SJCRH30 (cell line): ENCODE data around the gene EDAR. TPM values are rescaled to one million over a fixed set of nuclear protein-coding genes. Genes with fewer than 3 reads are reported as not detected.

Source experiments
- DNase-seq, 2 experiments: peaks; one replicate each; pipeline ENCODE4 v3.0.0-alpha.2; 2015 to 2020
- H3K27ac ChIP-seq: fragments of 250-450 bp; sonication (Bioruptor Pico); 2 replicates; pipeline ENCODE4 v1.5.1; 2020; ENCODE audit warnings: mild to moderate bottlenecking, moderate library complexity
- H3K27me3 ChIP-seq: fragments of 250-450 bp; sonication (Bioruptor Pico); 2 replicates; pipeline ENCODE4 v1.5.1; 2020; ENCODE audit warnings: mild to moderate bottlenecking, moderate library complexity
- H3K36me3 ChIP-seq: fragments of 250-450 bp; sonication (Bioruptor Pico); 2 replicates; pipeline ENCODE4 v1.5.1; 2020; ENCODE audit warnings: mild to moderate bottlenecking, moderate library complexity
- H3K4me1 ChIP-seq: fragments of 250-450 bp; sonication (Bioruptor Pico); 2 replicates; pipeline ENCODE4 v1.5.1; 2020; ENCODE audit warnings: mild to moderate bottlenecking, moderate library complexity
- H3K4me3 ChIP-seq: fragments of 250-450 bp; sonication (Bioruptor Pico); 2 replicates; pipeline ENCODE4 v1.5.1; 2020; ENCODE audit warnings: mild to moderate bottlenecking, moderate library complexity
- H3K9me3 ChIP-seq: fragments of 250-450 bp; sonication (Bioruptor Pico); replicated peaks from 2 replicates; pipeline ENCODE4 v1.5.1; 2020; ENCODE audit warnings: mild to moderate bottlenecking, moderate library complexity
- total RNA-seq: library from RNA; depleted of rRNA; stranded (reverse); fragments of >200 nt; shearing (Covaris generic); gene quantifications from 2 replicates; pipeline ENCODE4 v1.2.3, GENCODE V29; 2014

The EDAR gene
- total RNA-seq, 1 experiment from 2014 or later: not detected

DNA sequence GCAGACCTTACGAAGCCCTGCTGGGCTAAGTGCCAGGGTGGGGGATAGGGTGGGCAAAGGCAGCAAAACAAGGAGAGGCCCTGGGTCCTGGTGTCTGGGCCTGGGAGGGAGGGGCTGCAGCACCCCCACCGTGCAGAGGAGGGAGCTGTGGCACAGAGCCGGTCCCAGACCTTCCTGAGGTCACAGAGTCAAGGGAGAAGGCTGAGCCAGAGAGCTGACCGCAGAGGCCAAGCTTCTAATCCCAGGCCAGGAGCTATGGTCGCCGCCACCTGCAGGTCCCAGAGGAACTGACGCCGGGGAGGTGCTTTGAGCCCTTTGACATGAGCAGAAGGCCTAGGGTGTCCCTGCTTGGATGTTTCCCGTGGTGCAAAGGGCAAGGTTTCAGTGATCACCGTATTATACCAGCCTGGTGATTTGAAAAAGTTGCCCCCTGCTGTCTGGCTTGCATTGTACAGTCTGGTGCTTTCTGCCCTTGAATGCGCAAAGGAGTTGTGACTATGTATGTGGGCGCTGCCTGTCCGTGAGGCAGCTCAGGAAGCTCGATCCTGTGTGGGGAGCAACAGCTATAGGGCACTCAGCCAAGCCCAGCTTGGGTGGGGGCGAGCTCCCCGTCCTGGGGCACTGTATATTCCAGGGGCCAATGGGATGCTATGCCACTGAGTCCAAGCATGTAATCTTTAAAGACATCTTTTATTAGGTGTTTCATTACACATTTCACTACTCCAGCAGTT lies 44.3 kb downstream of the EDAR start:
- Histone ChIP-seq H3K27ac (no peak overlapping the region), H3K9me3 (peaks cover 13% of the 10 kb centered on the region), H3K4me3 (no peak overlapping the region), H3K27me3 (no peaks in the 10 kb centered on the region), H3K36me3 (no peaks in the 10 kb centered on the region), H3K4me1 (no peaks in the 10 kb centered on the region)
- DNase-seq: no peak

DNA sequence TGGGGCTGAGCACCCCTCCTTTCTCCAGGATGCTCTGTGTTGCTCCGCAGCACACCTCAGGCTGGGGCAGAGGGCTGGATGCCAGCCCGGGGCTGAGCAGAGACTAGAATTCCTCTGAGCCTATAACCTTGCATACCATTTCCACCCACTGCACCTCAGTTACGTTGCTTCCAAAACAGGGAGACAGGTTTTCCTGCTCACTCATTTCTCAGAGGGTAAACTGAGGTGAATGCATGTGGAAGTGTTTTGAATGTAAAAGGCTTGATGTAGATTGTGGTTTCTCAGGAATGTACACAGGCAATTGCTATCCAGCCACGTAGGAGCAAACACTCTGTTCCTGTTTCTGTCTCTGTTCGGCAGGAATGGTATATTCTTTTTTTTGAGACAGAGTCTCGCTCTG lies 45.3 kb downstream of the EDAR start:
- H3K9me3 ChIP-seq: peaks cover 13% of the 10 kb centered on the region
- H3K4me1 ChIP-seq: no peaks in the 10 kb centered on the region
- no peak overlapping the region for H3K27ac ChIP-seq
- no peak overlapping the region for H3K4me3 ChIP-seq
- no peaks in the 10 kb centered on the region for H3K36me3 ChIP-seq
- H3K27me3 ChIP-seq: no peaks in the 10 kb centered on the region
- no peak for DNase-seq

DNA sequence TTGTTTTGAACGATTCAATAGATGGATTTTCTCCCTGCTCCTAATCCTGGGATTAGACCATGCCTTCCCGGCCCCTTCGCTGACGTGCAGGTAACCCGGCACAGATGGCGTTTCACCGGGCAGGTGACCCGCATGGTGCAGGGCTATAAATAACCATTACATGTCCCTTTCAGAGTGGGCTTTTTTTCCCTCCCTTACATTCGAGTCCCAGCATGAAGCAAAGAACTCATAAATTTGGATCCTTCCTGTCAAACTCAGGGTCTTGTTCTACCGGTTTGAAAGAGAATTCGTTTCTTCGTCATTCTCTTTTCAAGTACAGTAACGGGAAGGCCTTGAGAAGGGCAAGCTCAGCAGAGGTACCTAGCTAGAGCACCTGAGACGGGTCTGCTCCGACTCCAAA lies 46.1 kb downstream of the EDAR start:
- Histone ChIP-seq H3K9me3 (peaks cover 11% of the 10 kb centered on the region), H3K36me3 (no peaks in the 10 kb centered on the region), H3K27ac (no peak overlapping the region), H3K4me1 (no peaks in the 10 kb centered on the region), H3K27me3 (no peaks in the 10 kb centered on the region), H3K4me3 (no peak overlapping the region)
- DNase-seq: no peak

DNA sequence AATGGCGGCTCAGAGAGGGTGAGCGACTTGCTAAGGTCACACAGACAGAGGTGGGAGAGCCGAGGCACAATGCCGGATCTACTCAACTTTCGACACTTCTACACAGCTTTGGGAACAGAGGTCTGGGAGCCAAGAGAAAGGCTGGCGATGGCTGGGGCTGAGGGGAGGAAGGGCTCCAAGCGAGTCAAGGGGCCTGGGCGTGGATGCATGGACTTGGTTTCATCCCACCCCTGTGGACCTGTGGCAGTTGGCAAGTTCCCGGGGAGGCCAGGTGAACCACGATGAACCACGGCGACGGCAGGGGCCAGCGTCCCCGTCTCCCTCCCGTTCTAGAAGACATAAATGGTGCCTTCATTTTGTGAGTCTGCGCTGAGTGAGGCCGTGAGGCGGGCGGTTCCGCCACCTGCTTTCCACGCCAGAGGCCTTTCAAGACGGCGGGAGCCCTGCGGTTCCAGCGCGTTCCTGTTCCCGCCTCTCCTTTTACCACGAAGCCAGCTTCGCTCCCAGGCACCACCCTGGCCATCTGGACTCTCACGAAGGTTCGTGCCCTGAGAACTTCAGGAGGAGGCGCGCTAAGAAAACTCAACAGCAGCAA lies 46.7 kb downstream of the EDAR start:
- Histone ChIP-seq H3K27me3 (no peaks in the 10 kb centered on the region), H3K27ac (no peak overlapping the region), H3K36me3 (no peaks in the 10 kb centered on the region), H3K4me1 (no peaks in the 10 kb centered on the region), H3K9me3 (peaks cover 10% of the 10 kb centered on the region), H3K4me3 (no peak overlapping the region)
- no peak for DNase-seq

GRCh38 chr2:108941767-108942166 lies 47.3 kb downstream of the EDAR start:
- Histone ChIP-seq H3K4me3 (no peak overlapping the region), H3K27ac (no peak overlapping the region), H3K27me3 (no peaks in the 10 kb centered on the region), H3K9me3 (peaks cover 8% of the 10 kb centered on the region), H3K4me1 (no peaks in the 10 kb centered on the region), H3K36me3 (no peaks in the 10 kb centered on the region)
- no peak for DNase-seq

GRCh38 chr2:108941161-108941665 lies 47.8 kb downstream of the EDAR start:
- Histone ChIP-seq H3K4me3 (no peak overlapping the region), H3K27ac (no peak overlapping the region), H3K4me1 (no peaks in the 10 kb centered on the region), H3K27me3 (no peaks in the 10 kb centered on the region), H3K9me3 (peaks cover 4% of the 10 kb centered on the region), H3K36me3 (no peaks in the 10 kb centered on the region)
- no peak for DNase-seq

GRCh38 chr2:108940156-108940555 lies 48.9 kb downstream of the EDAR start:
- Histone ChIP-seq H3K4me3 (no peak overlapping the region), H3K4me1 (no peaks in the 10 kb centered on the region), H3K36me3 (no peaks in the 10 kb centered on the region), H3K9me3 (no peaks in the 10 kb centered on the region), H3K27ac (no peak overlapping the region), H3K27me3 (no peaks in the 10 kb centered on the region)
- no peak for DNase-seq

DNA sequence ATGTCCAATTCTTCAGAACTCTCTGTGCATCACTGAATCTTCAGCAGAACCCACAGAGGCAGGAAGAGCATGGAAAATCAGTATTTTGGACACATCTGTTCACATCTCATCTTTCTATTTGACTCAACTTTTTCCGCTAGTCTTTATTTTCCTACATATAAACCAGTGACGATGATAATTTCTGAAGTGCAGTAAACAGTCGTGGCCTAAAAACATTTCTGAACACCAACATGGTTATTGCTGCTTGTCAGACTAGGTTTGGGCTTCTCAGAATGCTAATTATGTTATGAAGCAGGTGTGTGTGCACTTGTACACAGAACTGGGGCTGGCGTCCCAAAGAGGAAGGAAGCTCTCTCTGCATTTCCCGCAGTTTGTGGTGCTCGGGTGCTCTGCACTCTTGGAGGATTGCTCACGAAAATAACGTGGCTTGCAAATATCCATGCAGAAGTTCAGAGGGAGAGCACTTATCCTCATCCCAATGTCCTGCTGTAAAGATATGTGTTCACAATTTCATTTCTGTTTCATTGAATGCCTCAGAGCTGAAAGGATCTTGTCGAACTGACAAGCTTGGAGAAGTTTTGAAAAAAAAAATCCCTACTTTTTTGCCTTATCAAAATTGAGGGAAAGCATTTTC lies 50.8 kb downstream of the EDAR start:
- Histone ChIP-seq H3K4me3 (no peak overlapping the region), H3K36me3 (no peaks in the 10 kb centered on the region), H3K9me3 (no peaks in the 10 kb centered on the region), H3K4me1 (peaks cover 6% of the 10 kb centered on the region), H3K27ac (no peak overlapping the region), H3K27me3 (no peaks in the 10 kb centered on the region)
- no peak for DNase-seq

GRCh38 chr2:108937367-108938017 lies 51.5 kb downstream of the EDAR start:
- DNase-seq: no peak
- no peak overlapping the region for H3K4me3 ChIP-seq
- H3K27ac ChIP-seq: no peak overlapping the region
- no peaks in the 10 kb centered on the region for H3K9me3 ChIP-seq
- H3K27me3 ChIP-seq: no peaks in the 10 kb centered on the region
- no peaks in the 10 kb centered on the region for H3K36me3 ChIP-seq
- peaks cover 13% of the 10 kb centered on the region for H3K4me1 ChIP-seq

DNA sequence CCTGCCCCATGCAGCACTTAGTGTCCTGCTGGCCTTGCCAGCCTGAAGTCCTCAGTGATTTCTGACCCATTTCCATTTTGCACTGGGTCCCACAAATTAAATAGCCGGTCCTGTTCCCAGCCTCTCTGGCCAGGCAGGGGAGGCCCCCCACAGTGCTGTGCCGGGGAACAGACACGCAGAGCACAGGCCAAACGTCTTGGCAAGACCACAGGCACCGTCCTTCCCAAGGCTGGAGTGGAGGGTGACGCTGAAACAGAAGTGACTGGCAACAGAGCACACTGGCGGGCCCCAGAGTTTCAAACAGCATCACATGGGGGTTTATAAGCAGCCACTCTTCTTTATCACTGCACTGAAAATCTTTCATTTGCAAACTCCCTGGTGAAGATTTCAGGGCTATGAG lies 52.2 kb downstream of the EDAR start:
- H3K27ac ChIP-seq: no peak overlapping the region
- H3K9me3 ChIP-seq: no peaks in the 10 kb centered on the region
- no peaks in the 10 kb centered on the region for H3K27me3 ChIP-seq

GRCh38 chr2:108936076-108936864 lies 52.8 kb downstream of the EDAR start:
- DNase-seq: no peak
- no peaks in the 10 kb centered on the region for H3K27me3 ChIP-seq
- no peak overlapping the region for H3K27ac ChIP-seq
- H3K4me3 ChIP-seq: no peak overlapping the region
- no peaks in the 10 kb centered on the region for H3K36me3 ChIP-seq
- peaks cover 19% of the 10 kb centered on the region for H3K4me1 ChIP-seq
- H3K9me3 ChIP-seq: no peaks in the 10 kb centered on the region

More for the DNA sequence above, 52.2 kb downstream of the EDAR start:
- Histone ChIP-seq H3K4me3 (no peak overlapping the region), H3K4me1 (peaks cover 17% of the 10 kb centered on the region), H3K36me3 (no peaks in the 10 kb centered on the region)
- no peak for DNase-seq

DNA sequence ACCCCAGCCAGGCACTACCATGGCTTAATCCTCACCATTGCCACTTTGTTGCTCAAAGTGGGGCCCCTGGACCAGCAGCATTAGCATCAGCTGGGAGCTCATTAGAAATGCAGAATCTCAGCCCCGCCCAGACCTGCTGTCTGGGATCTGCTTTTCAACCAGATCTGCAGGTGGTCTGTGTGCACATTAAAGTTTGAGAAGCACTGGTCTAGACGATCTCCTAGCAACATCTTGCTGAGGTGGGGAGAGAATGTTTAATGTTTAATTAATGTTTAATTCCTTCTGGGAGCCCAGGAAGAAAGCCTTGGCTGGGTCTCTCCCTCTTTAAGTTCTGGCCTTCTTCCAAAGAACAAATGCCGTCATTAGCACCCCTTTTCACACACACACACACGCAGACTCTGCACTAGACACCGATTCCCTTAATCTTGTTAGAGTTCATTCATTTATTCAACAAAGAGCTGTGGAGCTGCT lies 53.7 kb downstream of the EDAR start:
- Histone ChIP-seq H3K4me1 (peaks cover 19% of the 10 kb centered on the region), H3K4me3 (no peak overlapping the region), H3K27me3 (no peaks in the 10 kb centered on the region), H3K9me3 (no peaks in the 10 kb centered on the region), H3K36me3 (no peaks in the 10 kb centered on the region), H3K27ac (no peak overlapping the region)
- DNase-seq: no peak

DNA sequence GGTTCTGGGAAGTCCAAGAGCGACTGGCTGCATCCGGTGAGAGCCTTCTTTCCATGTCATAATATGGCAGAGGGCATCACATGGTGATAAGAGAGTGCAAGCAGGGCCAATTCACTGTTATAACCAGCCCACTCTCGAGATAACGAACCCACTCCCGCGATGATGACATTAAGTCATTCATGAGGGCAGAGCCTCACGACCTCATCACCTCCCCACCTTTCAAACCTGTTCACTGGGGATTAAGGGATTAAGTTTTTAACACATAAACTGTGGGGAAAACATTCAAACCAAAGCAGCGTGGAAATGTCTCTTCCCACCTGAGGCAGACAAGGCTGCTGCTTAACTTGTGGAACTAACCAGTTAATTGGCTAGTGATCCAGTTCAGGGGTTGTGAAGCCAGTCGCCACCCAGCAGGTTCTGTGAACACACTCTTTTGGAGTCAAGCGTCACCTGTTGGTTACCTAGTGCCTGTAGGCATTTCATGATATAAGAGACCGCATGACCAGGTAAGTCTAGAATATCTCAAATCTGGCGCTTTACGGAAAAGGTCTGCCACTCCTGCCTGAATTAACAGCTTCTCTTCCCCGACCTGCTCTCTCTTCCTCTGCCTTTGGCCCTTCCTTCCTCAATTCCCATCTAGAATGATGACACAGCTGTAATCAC lies 54.3 kb downstream of the EDAR start:
- Histone ChIP-seq H3K4me1 (peaks cover 19% of the 10 kb centered on the region), H3K36me3 (no peaks in the 10 kb centered on the region), H3K27ac (no peak overlapping the region), H3K9me3 (no peaks in the 10 kb centered on the region), H3K27me3 (no peaks in the 10 kb centered on the region), H3K4me3 (no peak overlapping the region)
- no peak for DNase-seq

- no peaks in the 10 kb centered on the region for H3K36me3 ChIP-seq
- H3K9me3 ChIP-seq: no peaks in the 10 kb centered on the region
- H3K4me3 ChIP-seq: no peak overlapping the region
- H3K4me1 ChIP-seq: peaks cover 19% of the 10 kb centered on the region
- no peak overlapping the region for H3K27ac ChIP-seq
- DNase-seq: no peak
- no peaks in the 10 kb centered on the region for H3K27me3 ChIP-seq
Measured at GRCh38 chr2:108934151-108934550, 54.9 kb downstream of the EDAR start.
